Measurements from ENCODE around the gene SMYD3. TPM values are rescaled to one million over a fixed set of nuclear protein-coding genes. Genes with fewer than 3 reads are reported as not detected.

SMYD3 gene
- total RNA-seq, 4 donors from 2014 or later = 12.0 to 15.0 (median 13.2) TPM

DNA sequence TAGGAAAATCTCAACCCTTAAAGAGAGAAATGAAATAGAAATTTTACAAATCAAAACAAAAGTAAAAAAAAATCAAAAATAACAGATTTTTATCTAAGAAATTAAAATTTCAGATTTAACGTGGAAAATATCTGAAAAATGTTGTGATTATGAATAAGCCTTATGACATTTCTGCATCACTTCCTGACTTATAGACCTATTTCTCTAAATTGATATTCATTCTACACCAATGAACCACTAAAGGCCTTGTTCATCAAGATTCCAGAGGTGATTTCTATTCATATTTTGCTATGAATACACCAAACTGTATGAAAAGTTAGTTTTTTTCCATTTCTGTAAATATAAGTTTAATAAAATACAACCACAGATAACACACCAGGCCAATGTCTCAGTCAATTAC, 261.5 kb downstream of the SMYD3 start:
- TF ChIP-seq CTCF (IDR thresholded peaks at IDR 0.05) (no peak), EP300 (IDR thresholded peaks at IDR 0.05) (no peak), POLR2A (IDR thresholded peaks at IDR 0.05; ENCODE audit: low read depth) (no peak), POLR2AphosphoS5 (IDR thresholded peaks at IDR 0.05) (no peak)
- no peak for DNase-seq (ENCODE audit: extremely low spot score)
- Histone ChIP-seq H3K4me3 (no peak overlapping the region), H3K4me1 (no peaks in the 10 kb centered on the region), H3K36me3 (no peaks in the 10 kb centered on the region), H3K27me3 (no peaks in the 10 kb centered on the region), H3K9me3 (no peaks in the 10 kb centered on the region), H3K27ac (replicated peaks in 1 of 4) (no peak overlapping the region)
- intact Hi-C loops (cut with DNase I) = no loop called here
- WGBS = 88% methylated on average over 1 of the region's 1 CpG

DNA sequence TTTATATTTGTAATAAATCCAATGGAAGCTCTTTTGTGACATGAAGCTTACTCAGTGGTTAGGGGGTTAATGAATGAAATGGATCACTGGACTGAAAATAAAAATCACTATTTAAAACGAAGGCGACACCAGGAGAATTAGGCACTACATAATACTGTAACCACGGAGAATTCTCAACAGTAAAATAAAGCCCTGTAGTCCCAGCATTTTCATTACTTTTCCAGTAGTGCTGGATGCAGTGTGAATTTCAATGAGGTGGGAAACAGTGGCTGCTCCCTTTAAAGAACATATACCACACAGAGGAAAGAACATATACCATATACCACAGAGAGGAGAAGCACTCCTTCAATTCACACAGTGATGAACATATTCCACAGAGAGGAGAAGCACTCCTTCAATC, 275.0 kb downstream of the SMYD3 start:
- H3K4me3 ChIP-seq = no peak overlapping the region
- intact Hi-C loops (cut with DNase I) = no loop called here
- no peaks in the 10 kb centered on the region for H3K27me3 ChIP-seq
- H3K4me1 ChIP-seq = no peaks in the 10 kb centered on the region
- H3K9me3 ChIP-seq = no peaks in the 10 kb centered on the region
- H3K36me3 ChIP-seq = no peaks in the 10 kb centered on the region
- no peak for DNase-seq (ENCODE audit: extremely low spot score)
- TF ChIP-seq EP300 (IDR thresholded peaks at IDR 0.05) (no peak), POLR2A (IDR thresholded peaks at IDR 0.05; ENCODE audit: low read depth) (no peak), CTCF (IDR thresholded peaks at IDR 0.05) (no peak), POLR2AphosphoS5 (IDR thresholded peaks at IDR 0.05) (no peak)
- WGBS = 72% methylated on average over 3 of the region's 3 CpGs
- H3K27ac ChIP-seq (replicated peaks in 1 of 4) = no peak overlapping the region

DNA sequence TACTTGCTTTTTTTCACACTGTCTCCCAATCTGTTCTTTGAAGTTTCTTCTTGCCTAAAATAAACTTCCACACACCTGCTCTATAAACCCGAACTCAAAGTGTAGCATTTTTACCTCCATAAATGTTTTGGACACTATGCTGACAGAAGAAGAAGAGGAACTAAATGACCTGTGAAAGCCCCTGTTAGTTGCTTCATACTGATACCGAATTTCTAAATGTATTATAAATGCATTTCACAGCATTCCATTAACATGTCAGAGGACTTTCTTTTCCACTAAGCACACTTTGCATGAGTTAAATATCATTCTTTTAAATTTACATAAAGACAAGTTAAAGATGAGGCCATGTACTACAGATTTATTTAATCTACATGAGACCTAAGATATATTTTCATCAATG, 281.0 kb downstream of the SMYD3 start:
- WGBS = 75% methylated on average over 2 of the region's 2 CpGs
- no peak for DNase-seq (ENCODE audit: extremely low spot score)
- Histone ChIP-seq H3K36me3 (no peaks in the 10 kb centered on the region), H3K27ac (replicated peaks in 1 of 4) (no peak overlapping the region), H3K9me3 (no peaks in the 10 kb centered on the region), H3K4me1 (no peaks in the 10 kb centered on the region), H3K27me3 (no peaks in the 10 kb centered on the region), H3K4me3 (no peak overlapping the region)
- intact Hi-C loops (cut with DNase I) = no loop called here
- TF ChIP-seq POLR2AphosphoS5 (IDR thresholded peaks at IDR 0.05) (no peak), POLR2A (IDR thresholded peaks at IDR 0.05; ENCODE audit: low read depth) (no peak), CTCF (IDR thresholded peaks at IDR 0.05) (no peak), EP300 (IDR thresholded peaks at IDR 0.05) (no peak)

DNA sequence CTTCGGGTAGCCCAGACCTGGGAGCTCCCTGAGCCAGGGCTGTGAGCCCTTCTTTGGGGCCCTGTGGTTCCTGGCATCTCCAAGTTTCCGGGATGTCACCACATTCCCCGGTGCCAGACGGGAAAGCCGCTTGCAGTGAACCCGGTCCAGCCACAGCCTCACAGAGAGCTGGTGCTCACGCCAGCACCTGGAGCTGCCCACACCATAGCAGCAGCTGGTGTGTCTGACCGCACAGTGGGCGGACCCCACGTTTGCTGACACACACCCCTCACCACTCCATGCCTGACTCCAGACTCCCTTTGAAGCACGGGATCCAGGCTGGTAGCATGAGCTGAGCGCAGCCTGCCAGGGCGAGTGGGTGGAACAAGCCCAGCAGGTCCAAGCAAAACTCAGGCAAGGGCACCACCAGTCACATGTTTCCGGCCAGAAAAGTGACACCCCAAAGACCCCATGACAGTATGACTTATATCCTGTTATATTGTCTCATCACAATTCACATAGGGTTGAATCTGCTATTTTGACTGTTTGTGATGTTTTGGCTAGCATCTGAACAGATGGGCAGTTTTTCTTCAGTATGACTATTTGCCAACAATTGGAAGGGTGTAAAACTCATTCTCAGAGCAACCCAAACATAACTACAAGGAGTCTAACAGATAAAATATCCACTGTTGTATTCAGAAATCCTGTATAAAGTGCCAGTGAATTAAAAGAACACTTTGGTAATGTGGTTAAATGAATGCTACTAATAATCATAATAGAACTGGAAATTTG, 285.4 kb downstream of the SMYD3 start:
- H3K9me3 ChIP-seq = no peaks in the 10 kb centered on the region
- no peaks in the 10 kb centered on the region for H3K27me3 ChIP-seq
- no peak overlapping the region for H3K4me3 ChIP-seq
- 74% methylated on average over 8 of the region's 14 CpGs for WGBS
- no peaks in the 10 kb centered on the region for H3K36me3 ChIP-seq
- H3K27ac ChIP-seq (replicated peaks in 1 of 4) = no peak overlapping the region
- H3K4me1 ChIP-seq = peaks cover 0 to 5% (median 2%) of the 10 kb centered on the region in 4 donors
- intact Hi-C loops (cut with DNase I) = no loop called here
- no peak for DNase-seq (ENCODE audit: extremely low spot score)
- TF ChIP-seq POLR2AphosphoS5 (IDR thresholded peaks at IDR 0.05) (no peak), CTCF (IDR thresholded peaks at IDR 0.05) (no peak), POLR2A (IDR thresholded peaks at IDR 0.05; ENCODE audit: low read depth) (no peak), EP300 (IDR thresholded peaks at IDR 0.05) (no peak)
